C4-2B (cell line): ENCODE results near the gene KCNQ5.

Source experiments
- H3K27ac ChIP-seq: fragments of 450-650 bp; 2 replicates; pipeline ENCODE4 v1.5.1; 2017
- ZFX ChIP-seq: fragments of 450-650 bp; IDR thresholded peaks from 2 replicates; pipeline ENCODE4 v1.6.1; 2017
- TF ChIP-seq, protein P1 (sequence below): fragments of 450-650 bp; conservative IDR thresholded peaks from 2 replicates; pipeline ENCODE4 v1.5.1; 2017; ENCODE audit warnings: mild to moderate bottlenecking

KCNQ5 gene

GRCh38 chr6:72739368-72739779, 117.5 kb downstream of the KCNQ5 start:
- TF ChIP-seq, protein P1, sequence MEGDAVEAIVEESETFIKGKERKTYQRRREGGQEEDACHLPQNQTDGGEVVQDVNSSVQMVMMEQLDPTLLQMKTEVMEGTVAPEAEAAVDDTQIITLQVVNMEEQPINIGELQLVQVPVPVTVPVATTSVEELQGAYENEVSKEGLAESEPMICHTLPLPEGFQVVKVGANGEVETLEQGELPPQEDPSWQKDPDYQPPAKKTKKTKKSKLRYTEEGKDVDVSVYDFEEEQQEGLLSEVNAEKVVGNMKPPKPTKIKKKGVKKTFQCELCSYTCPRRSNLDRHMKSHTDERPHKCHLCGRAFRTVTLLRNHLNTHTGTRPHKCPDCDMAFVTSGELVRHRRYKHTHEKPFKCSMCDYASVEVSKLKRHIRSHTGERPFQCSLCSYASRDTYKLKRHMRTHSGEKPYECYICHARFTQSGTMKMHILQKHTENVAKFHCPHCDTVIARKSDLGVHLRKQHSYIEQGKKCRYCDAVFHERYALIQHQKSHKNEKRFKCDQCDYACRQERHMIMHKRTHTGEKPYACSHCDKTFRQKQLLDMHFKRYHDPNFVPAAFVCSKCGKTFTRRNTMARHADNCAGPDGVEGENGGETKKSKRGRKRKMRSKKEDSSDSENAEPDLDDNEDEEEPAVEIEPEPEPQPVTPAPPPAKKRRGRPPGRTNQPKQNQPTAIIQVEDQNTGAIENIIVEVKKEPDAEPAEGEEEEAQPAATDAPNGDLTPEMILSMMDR = no peak
- no peak for TF ChIP-seq ZFX
- no peak overlapping the region for H3K27ac ChIP-seq

- TF ChIP-seq ZFX = no peak
- TF ChIP-seq, protein P1 = no peak
- H3K27ac ChIP-seq = no peak overlapping the region
Observed at GRCh38 chr6:72740135-72740534, 118.3 kb downstream of the KCNQ5 start.

DNA sequence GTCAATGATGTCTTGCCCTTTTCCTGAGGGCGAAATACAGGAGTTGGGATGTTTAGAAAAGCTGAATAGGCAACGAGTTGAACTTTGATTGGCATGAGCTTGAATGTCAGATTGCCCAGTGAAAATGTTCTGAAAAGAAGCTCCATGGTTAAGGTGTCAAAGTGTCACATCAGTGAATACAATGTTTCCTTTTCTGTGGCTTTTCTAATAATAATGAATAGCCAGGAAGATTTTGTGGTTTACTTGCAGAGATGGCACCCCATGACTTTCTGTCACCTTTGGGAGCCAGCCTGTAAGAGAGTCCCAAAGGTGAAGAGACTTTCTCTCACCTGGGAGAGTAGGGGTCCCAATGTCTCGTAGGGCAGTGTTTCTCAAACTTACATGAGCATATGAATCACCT, 119.2 kb downstream of the KCNQ5 start:
- TF ChIP-seq, protein P1 = no peak
- TF ChIP-seq ZFX = no peak
- no peak overlapping the region for H3K27ac ChIP-seq

DNA sequence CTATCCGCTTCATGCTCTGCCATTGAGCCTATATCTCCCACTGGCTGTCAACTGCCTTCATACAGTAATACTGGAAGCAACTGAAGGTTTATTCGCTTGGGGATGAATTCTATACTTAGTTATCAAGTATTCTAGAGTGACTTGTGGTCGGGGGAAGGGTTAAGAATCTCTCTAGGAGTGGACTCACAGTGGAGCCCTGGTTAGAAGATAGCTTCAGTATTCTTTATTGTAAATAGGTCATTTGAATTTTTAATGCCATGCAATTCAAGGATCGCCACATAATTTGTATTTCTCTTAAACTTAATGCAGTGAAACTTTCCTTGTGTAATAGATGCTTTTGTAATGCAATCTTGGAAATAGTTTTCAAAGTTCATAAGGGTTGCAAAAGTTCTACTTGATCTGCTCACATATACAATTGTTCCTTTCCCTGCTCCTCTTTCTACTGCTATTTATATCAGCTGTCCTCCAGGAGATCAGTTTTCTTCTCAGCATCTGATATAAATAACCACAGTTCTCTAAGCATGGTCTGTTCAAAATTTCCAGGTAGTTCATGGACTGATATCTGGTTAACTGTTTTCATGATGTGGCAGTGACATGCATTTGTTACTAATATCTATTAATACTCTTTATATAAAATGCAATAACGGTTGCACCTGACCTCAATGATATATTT, 120.3 kb downstream of the KCNQ5 start:
- no peak for TF ChIP-seq ZFX
- TF ChIP-seq, protein P1 = no peak
- no peak overlapping the region for H3K27ac ChIP-seq

- TF ChIP-seq ZFX = no peak
- TF ChIP-seq, protein P1 = no peak
- H3K27ac ChIP-seq = no peak overlapping the region
Observed at GRCh38 chr6:72746276-72746675, 124.4 kb downstream of the KCNQ5 start.

GRCh38 chr6:72748759-72749158, 126.9 kb downstream of the KCNQ5 start:
- H3K27ac ChIP-seq = no peak overlapping the region
- TF ChIP-seq ZFX = no peak
- TF ChIP-seq, protein P1 = no peak

DNA sequence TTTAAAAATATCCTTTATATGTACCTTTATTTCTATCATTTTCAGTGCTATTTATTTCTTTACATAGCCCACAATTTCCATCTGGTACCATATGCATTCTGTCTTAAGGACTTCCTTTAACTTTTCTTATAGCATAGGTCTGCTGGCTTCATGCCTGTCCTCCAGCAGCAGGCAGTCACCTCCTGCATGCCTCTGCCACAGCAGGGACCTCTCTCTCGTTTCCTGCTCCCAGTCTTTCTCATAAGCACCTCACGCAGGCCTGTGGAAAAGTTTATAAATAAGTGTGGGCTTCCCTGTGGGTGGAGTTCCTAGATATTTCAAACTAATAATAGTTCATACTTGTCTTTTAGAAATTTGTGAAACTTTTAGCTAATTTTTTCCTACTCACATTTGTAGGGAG, 133.9 kb downstream of the KCNQ5 start:
- no peak overlapping the region for H3K27ac ChIP-seq
- no peak for TF ChIP-seq ZFX
- TF ChIP-seq, protein P1 = no peak
